Measurements from ENCODE around the gene ALDH1L2.

DNA sequence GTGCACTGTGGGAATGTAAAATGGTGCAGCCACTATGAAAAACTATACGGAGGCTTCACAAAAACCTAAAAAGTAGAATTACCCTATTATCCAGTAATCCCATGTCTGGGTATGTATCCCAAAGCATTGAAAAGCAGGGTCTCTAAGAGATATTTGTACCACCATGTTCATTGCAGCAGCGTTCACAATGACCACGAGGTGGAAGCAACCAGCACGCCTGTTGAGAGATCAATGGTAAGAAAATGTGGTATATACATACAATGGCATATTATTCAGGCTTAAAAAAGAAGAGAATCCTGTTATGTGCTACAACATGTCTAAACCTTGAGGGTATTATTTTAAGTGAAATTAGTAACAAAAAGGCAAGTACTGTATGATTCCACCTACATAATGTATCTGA, 99.1 kb downstream of the ALDH1L2 start:
- no peak for TF ChIP-seq POLR2AphosphoS5 (IDR thresholded peaks at IDR 0.05; ENCODE audit: low read depth, low read length)
- TF ChIP-seq TAF1 (IDR thresholded peaks at IDR 0.05; ENCODE audit: borderline replicate concordance, low read depth, low read length) = no peak

All from GM12892 (cell line).